BE2C (cell line): Measurements from ENCODE around the gene LYPD4.
"Not testable (repeated sequence)": the region's sequence is repeated elsewhere in the genome, so short reads cannot be mapped to it uniquely, and the experiment has no call there.

ENCODE experiments used
- DNase-seq: peaks from one replicate; pipeline ENCODE4 v3.0.0-alpha.2; 2020
- H3K27me3 ChIP-seq: fragments of 250-450 bp; sonication (Bioruptor Pico); 2 replicates; pipeline ENCODE4 v1.5.1; 2020; ENCODE audit warnings: mild to moderate bottlenecking
- H3K36me3 ChIP-seq: fragments of 250-450 bp; sonication (Bioruptor Pico); 2 replicates; pipeline ENCODE4 v1.5.1; 2020; ENCODE audit warnings: mild to moderate bottlenecking
- H3K4me1 ChIP-seq: fragments of 250-450 bp; sonication (Bioruptor Pico); 2 replicates; pipeline ENCODE4 v1.5.1; 2020
- H3K4me3 ChIP-seq: 2 replicates; pipeline ENCODE4 v1.5.1; 2011; ENCODE audit warnings: low read depth, low read length
- H3K9me3 ChIP-seq: fragments of 250-450 bp; sonication (Bioruptor Pico); 2 replicates; pipeline ENCODE4 v1.5.1; 2020
- CTCF ChIP-seq: IDR thresholded peaks from 2 replicates; pipeline ENCODE4 v1.5.1; 2012; ENCODE audit warnings: mild to moderate bottlenecking, low read depth, low read length

The LYPD4 gene

GRCh38 chr19:41880329-41880708 lies 35.8 kb upstream of the LYPD4 start:
- H3K9me3 ChIP-seq, result no peaks in the 10 kb centered on the region
- no peaks in the 10 kb centered on the region for H3K4me1 ChIP-seq
- H3K27me3 ChIP-seq, result peaks cover 21% of the 10 kb centered on the region
- no peaks in the 10 kb centered on the region for H3K36me3 ChIP-seq
- DNase-seq, result no peak
- H3K4me3 ChIP-seq, result no peak overlapping the region
- TF ChIP-seq CTCF, result no peak

GRCh38 chr19:41879670-41880328 lies 35.3 kb upstream of the LYPD4 start:
- Histone ChIP-seq H3K4me3 (no peak overlapping the region), H3K9me3 (no peaks in the 10 kb centered on the region), H3K4me1 (no peaks in the 10 kb centered on the region), H3K36me3 (no peaks in the 10 kb centered on the region), H3K27me3 (peaks cover 21% of the 10 kb centered on the region)
- no peak for DNase-seq
- no peak for TF ChIP-seq CTCF

GRCh38 chr19:41879080-41879479 lies 34.6 kb upstream of the LYPD4 start:
- H3K27me3 ChIP-seq, result peaks cover 21% of the 10 kb centered on the region
- TF ChIP-seq CTCF, result no peak
- no peak overlapping the region for H3K4me3 ChIP-seq
- no peaks in the 10 kb centered on the region for H3K4me1 ChIP-seq
- no peaks in the 10 kb centered on the region for H3K9me3 ChIP-seq
- no peak for DNase-seq
- H3K36me3 ChIP-seq, result no peaks in the 10 kb centered on the region

GRCh38 chr19:41877916-41878905 lies 33.7 kb upstream of the LYPD4 start:
- H3K9me3 ChIP-seq, result no peaks in the 10 kb centered on the region
- no peak for TF ChIP-seq CTCF
- H3K36me3 ChIP-seq, result no peaks in the 10 kb centered on the region
- no peak overlapping the region for H3K4me3 ChIP-seq
- no peak for DNase-seq
- H3K4me1 ChIP-seq, result no peaks in the 10 kb centered on the region
- H3K27me3 ChIP-seq, result peaks cover 17% of the 10 kb centered on the region

GRCh38 chr19:41876847-41877832 lies 32.7 kb upstream of the LYPD4 start, which contains the start of gene CD79A:
Gene CD79A, plus strand, starts transcription at chr19:41877279. Its CDS starts 26 bp downstream, at chr19:41877305.
- Histone ChIP-seq H3K9me3 (no peaks in the 10 kb centered on the region), H3K27me3 (peaks cover 6% of the 10 kb centered on the region; the same call in 1 of the 2 replicates), H3K4me1 (no peaks in the 10 kb centered on the region), H3K4me3 (no peak within 1 kb of the TSS), H3K36me3 (peaks cover 4% of the 10 kb centered on the region)
- no peak for DNase-seq
- no peak for TF ChIP-seq CTCF

- not testable (repeated sequence) for H3K4me1 ChIP-seq, DNase-seq
Observed at GRCh38 chr19:41875973-41876372, 31.5 kb upstream of the LYPD4 start.

More at GRCh38 chr19:41875973-41876372, 31.5 kb upstream of the LYPD4 start:
- H3K9me3 ChIP-seq, H3K27me3 ChIP-seq, H3K4me3 ChIP-seq: not testable (repeated sequence)
- H3K36me3 ChIP-seq, result peaks cover 15% of the 10 kb centered on the region
